ENCODE results near the gene COL25A1. TPM values are rescaled to one million over a fixed set of nuclear protein-coding genes. Genes with fewer than 3 reads are reported as not detected.

The COL25A1 gene
- total RNA-seq, 2 donors from 2014 or later, result 4.0 to 6.2 TPM

GRCh38 chr4:109131559-109131958 lies 170.9 kb downstream of the COL25A1 start:
- no peak for TF ChIP-seq CTCF (conservative IDR thresholded peaks at IDR 0.05)
- Histone ChIP-seq H3K27ac (ENCODE audit: low read depth, low read length) (no peak overlapping the region), H3K27me3 (ENCODE audit: control insufficient read depth, insufficient read depth, low read length, poor library complexity, severe bottlenecking) (no peaks in the 10 kb centered on the region), H3K4me3 (ENCODE audit: low read length) (no peak overlapping the region), H3K9me3 (ENCODE audit: control insufficient read depth, low read length) (no peaks in the 10 kb centered on the region), H3K9ac (ENCODE audit: extremely low read depth, low read length, poor library complexity, severe bottlenecking) (no peak overlapping the region), H3K36me3 (ENCODE audit: control insufficient read depth, insufficient read depth, low read length) (no peaks in the 10 kb centered on the region), H3K4me1 (ENCODE audit: control insufficient read depth, insufficient read depth, low read length) (peaks cover 2% of the 10 kb centered on the region)
- no peak for DNase-seq
- Mint-ChIP-seq H3K36me3 (ENCODE audit: low read depth) (no peaks in the 10 kb centered on the region), H3K4me1 (peaks cover 14% of the 10 kb centered on the region), H3K4me3 (no peak overlapping the region), H3K9me3 (no peaks in the 10 kb centered on the region), H3K27ac (no peak overlapping the region), H3K27me3 (ENCODE audit: insufficient read depth) (no peaks in the 10 kb centered on the region)
- 86 to 88% methylated on average over 3 to 6 of the region's 6 CpGs for WGBS, 2 experiments (ENCODE audit: insufficient coverage in 1 of 2, insufficient read length in 1 of 2)

- TF ChIP-seq CTCF (conservative IDR thresholded peaks at IDR 0.05), result no peak
- H3K9me3 Mint-ChIP-seq, result no peaks in the 10 kb centered on the region
- H3K27me3 Mint-ChIP-seq (ENCODE audit: insufficient read depth), result no peaks in the 10 kb centered on the region
- H3K4me1 ChIP-seq (ENCODE audit: control insufficient read depth, insufficient read depth, low read length), result peaks cover 2% of the 10 kb centered on the region
- WGBS, 2 experiments (ENCODE audit: insufficient coverage in 1 of 2, insufficient read length in 1 of 2), result 78 to 92% methylated on average over 2 of the region's 2 CpGs
- no peaks in the 10 kb centered on the region for H3K36me3 ChIP-seq (ENCODE audit: control insufficient read depth, insufficient read depth, low read length)
- H3K27me3 ChIP-seq (ENCODE audit: control insufficient read depth, insufficient read depth, low read length, poor library complexity, severe bottlenecking), result no peaks in the 10 kb centered on the region
- H3K27ac ChIP-seq (ENCODE audit: low read depth, low read length), result no peak overlapping the region
- H3K9ac ChIP-seq (ENCODE audit: extremely low read depth, low read length, poor library complexity, severe bottlenecking), result peak overlapping the region; percentile 8
- H3K27ac Mint-ChIP-seq, result peak overlapping the region; percentile 85
- H3K4me3 Mint-ChIP-seq, result peak overlapping the region; percentile 15
- no peak for DNase-seq
- no peaks in the 10 kb centered on the region for H3K36me3 Mint-ChIP-seq (ENCODE audit: low read depth)
- H3K4me1 Mint-ChIP-seq, result peaks cover 27% of the 10 kb centered on the region
- peak overlapping the region; percentile 59 for H3K4me3 ChIP-seq (ENCODE audit: low read length)
- H3K9me3 ChIP-seq (ENCODE audit: control insufficient read depth, low read length), result no peaks in the 10 kb centered on the region
Measured at GRCh38 chr4:109128589-109128988, 173.9 kb downstream of the COL25A1 start.

- H3K27me3 Mint-ChIP-seq (ENCODE audit: insufficient read depth), result no peaks in the 10 kb centered on the region
- WGBS, 2 experiments (ENCODE audit: insufficient coverage in 1 of 2, insufficient read length in 1 of 2), result 47% methylated on average over 2 of the region's 2 CpGs; no CpG with 5 or more reads in 1 of the 2 experiments
- TF ChIP-seq CTCF (conservative IDR thresholded peaks at IDR 0.05), result no peak
- H3K4me3 ChIP-seq (ENCODE audit: low read length), result peak overlapping the region; percentile 59
- H3K36me3 Mint-ChIP-seq (ENCODE audit: low read depth), result no peaks in the 10 kb centered on the region
- DNase-seq, result no peak
- no peaks in the 10 kb centered on the region for H3K27me3 ChIP-seq (ENCODE audit: control insufficient read depth, insufficient read depth, low read length, poor library complexity, severe bottlenecking)
- no peaks in the 10 kb centered on the region for H3K9me3 Mint-ChIP-seq
- peak overlapping the region; percentile 20 for H3K4me3 Mint-ChIP-seq
- no peaks in the 10 kb centered on the region for H3K9me3 ChIP-seq (ENCODE audit: control insufficient read depth, low read length)
- H3K9ac ChIP-seq (ENCODE audit: extremely low read depth, low read length, poor library complexity, severe bottlenecking), result peak overlapping the region; percentile 8
- peak overlapping the region; percentile 85 for H3K27ac Mint-ChIP-seq
- H3K36me3 ChIP-seq (ENCODE audit: control insufficient read depth, insufficient read depth, low read length), result no peaks in the 10 kb centered on the region
- peaks cover 2% of the 10 kb centered on the region for H3K4me1 ChIP-seq (ENCODE audit: control insufficient read depth, insufficient read depth, low read length)
- H3K27ac ChIP-seq (ENCODE audit: low read depth, low read length), result no peak overlapping the region
- H3K4me1 Mint-ChIP-seq, result peaks cover 27% of the 10 kb centered on the region
Measured at GRCh38 chr4:109127866-109128265, 174.6 kb downstream of the COL25A1 start.

Measured in endodermal cell (in vitro differentiated cells).